Gastrocnemius medialis (tissue), 4 donors: ENCODE measurements around the gene SRSF4. TPM values are rescaled to one million over a fixed set of nuclear protein-coding genes. Genes with fewer than 3 reads are reported as not detected.

Source experiments
- ATAC-seq, 2 donors: fragments of 150-250 bp; one replicate each; pipeline ENCODE4 v1.9.1; 2016
- DNase-seq, 2 donors: peaks; one replicate each; pipeline ENCODE4 v3.0.0-alpha.2; 2019
- H3K27ac ChIP-seq, 4 donors: fragments of 200-600 bp; sonication (generic); 1 replicate in 1 of 4; 2 replicates in 3 of 4; pipeline ENCODE4 v1.5.1; 2016 to 2018; ENCODE audit warnings: mild to moderate bottlenecking in 2 of 4, moderate library complexity in 1 of 4
- H3K27me3 ChIP-seq, 3 donors: fragments of 200-600 bp; sonication (generic) in 2 of 3; 1 replicate in 1 of 3; 2 replicates in 2 of 3; pipeline versions ENCODE4 v1.5.1 to v1.6.0; 2016 to 2019; ENCODE audit warnings: mild to moderate bottlenecking in 1 of 3, moderate library complexity in 1 of 3
- H3K36me3 ChIP-seq, 2 donors: fragments of 200-600 bp; sonication (generic) in 1 of 2; one replicate each; pipeline ENCODE4 v1.5.1; 2017 to 2018
- H3K4me1 ChIP-seq, 2 donors: fragments of 200-600 bp; sonication (generic) in 1 of 2; one replicate each; pipeline ENCODE4 v1.5.1; 2016 to 2017; ENCODE audit warnings: mild to moderate bottlenecking in 2 of 2
- H3K4me3 ChIP-seq, 4 donors: fragments of 200-600 bp; sonication (generic) in 3 of 4; 1 replicate in 1 of 4; 2 replicates in 3 of 4; pipeline ENCODE4 v1.5.1; 2016 to 2019; ENCODE audit warnings: mild to moderate bottlenecking in 2 of 4
- H3K9me3 ChIP-seq, 3 donors: fragments of 200-600 bp; sonication (generic) in 2 of 3; 1 replicate in 1 of 3; 2 replicates in 2 of 3; pipeline ENCODE4 v1.5.1; 2016 to 2019
- CTCF ChIP-seq, 5 experiments: fragments of 450-650 bp in 3 of 5; fragments of 200-600 bp in 2 of 5; sonication (generic) in 2 of 5; IDR thresholded peaks in 4 of 5; conservative IDR thresholded peaks in 1 of 5; 1 replicate in 4 of 5; 2 replicates in 1 of 5; pipeline ENCODE4 v1.5.1; 2016 to 2019; ENCODE audit warnings: antibody characterized with exemption in 5 of 5, mild to moderate bottlenecking in 3 of 5, moderate library complexity in 3 of 5
- POLR2A ChIP-seq, 2 donors: fragments of 450-650 bp; IDR thresholded peaks; one replicate each; pipeline ENCODE4 v1.6.1; 2017; ENCODE audit warnings: antibody characterized with exemption in 2 of 2, mild to moderate bottlenecking in 2 of 2, moderate library complexity in 2 of 2
- in situ Hi-C, 4 donors: fragments of 200-750 bp; cut with MboI; loops; one replicate each; pipeline versions ENCODE4 v1.15.0 to v1.8.0; 2017; ENCODE audit warnings: low sequenced_read_pairs in 4 of 4
- intact Hi-C: fragments of 100-400 bp; cut with DNase I; formaldehyde crosslinking; loops from one replicate; pipeline ENCODE4 v1.15.1; 2023; ENCODE audit warnings: low total_unique reads
- total RNA-seq, 4 donors: library from RNA; depleted of rRNA; stranded (reverse); fragments of >200 nt; gene quantifications; one replicate each; pipeline versions ENCODE4 v1.1.0 to v1.2.3, GENCODE V29; 2016

The SRSF4 gene
- total RNA-seq, 4 donors from 2014 or later = 42.4 to 72.5 (median 65.4) TPM

- Histone ChIP-seq H3K4me1 (peaks cover 47 to 56% of the 10 kb centered on the region in 2 donors), H3K36me3 (no peaks in the 10 kb centered on the region), H3K4me3 (peak overlapping the region; percentile 78 to 98 (median 82)), H3K27me3 (no peaks in the 10 kb centered on the region), H3K9me3 (no peaks in the 10 kb centered on the region), H3K27ac (peak overlapping the region; percentile 94 to 100 (median 97))
- in situ Hi-C loops = no loop called here
- DNase-seq (no peak), ATAC-seq (peak; percentile 11 to 26)
- TF ChIP-seq CTCF (IDR thresholded peaks at IDR 0.05 in 4 of 5, conservative IDR thresholded peaks at IDR 0.05 in 1 of 5) (no peak), POLR2A (IDR thresholded peaks at IDR 0.05) (no peak)
- intact Hi-C loops = loop anchor here (2.0 to 10.0 kb wide), 4 partner anchors 50 to 1342 kb away; partner anchors contain the start of gene MECR
Observed at GRCh38 chr1:29180497-29181412, 945 bp downstream of the SRSF4 start.

- Histone ChIP-seq H3K27ac (peak overlapping the region; percentile 94 to 100 (median 97)), H3K4me1 (peaks cover 47 to 57% of the 10 kb centered on the region in 2 donors), H3K9me3 (no peaks in the 10 kb centered on the region), H3K27me3 (no peaks in the 10 kb centered on the region), H3K4me3 (peak overlapping the region; percentile 78 to 98 (median 82)), H3K36me3 (no peaks in the 10 kb centered on the region)
- in situ Hi-C loops (no loop called here), intact Hi-C loops (loop anchor here (2.0 to 10.0 kb wide), 4 partner anchors 51 to 1343 kb away; partner anchors contain the start of gene MECR)
- TF ChIP-seq CTCF (IDR thresholded peaks at IDR 0.05 in 4 of 5, conservative IDR thresholded peaks at IDR 0.05 in 1 of 5) (no peak), POLR2A (IDR thresholded peaks at IDR 0.05) (no peak)
- DNase-seq (no peak), ATAC-seq (no peak)
Observed at GRCh38 chr1:29179641-29180184, 2.0 kb downstream of the SRSF4 start.

- Histone ChIP-seq H3K4me3 (no peak overlapping the region), H3K36me3 (no peaks in the 10 kb centered on the region), H3K4me1 (peaks cover 57 to 64% of the 10 kb centered on the region in 2 donors), H3K9me3 (no peaks in the 10 kb centered on the region), H3K27ac (peak overlapping the region; percentile 51 to 64 (median 53)), H3K27me3 (no peaks in the 10 kb centered on the region)
- no peak for DNase-seq
- intact Hi-C loops (no loop called here), in situ Hi-C loops (no loop called here)
- ATAC-seq = no peak
- TF ChIP-seq POLR2A (IDR thresholded peaks at IDR 0.05) (no peak), CTCF (IDR thresholded peaks at IDR 0.05 in 4 of 5, conservative IDR thresholded peaks at IDR 0.05 in 1 of 5) (no peak)
Observed at GRCh38 chr1:29177022-29177705, 4.5 kb downstream of the SRSF4 start.

- ATAC-seq (no peak), DNase-seq (no peak)
- peak overlapping the region; percentile 51 to 64 (median 53) for H3K27ac ChIP-seq
- no peak overlapping the region for H3K4me3 ChIP-seq
- H3K4me1 ChIP-seq = peaks cover 63 to 70% of the 10 kb centered on the region in 2 donors
- H3K27me3 ChIP-seq = no peaks in the 10 kb centered on the region
- intact Hi-C loops = no loop called here
- H3K36me3 ChIP-seq = no peaks in the 10 kb centered on the region
- H3K9me3 ChIP-seq = no peaks in the 10 kb centered on the region
- in situ Hi-C loops = no loop called here
- TF ChIP-seq CTCF (IDR thresholded peaks at IDR 0.05 in 4 of 5, conservative IDR thresholded peaks at IDR 0.05 in 1 of 5) = no peak
- TF ChIP-seq POLR2A (IDR thresholded peaks at IDR 0.05) = no peak
Observed at GRCh38 chr1:29176576-29176975, 5.1 kb downstream of the SRSF4 start.
